Caco-2 (cell line): ENCODE data around the gene FNDC3B. TPM values are rescaled to one million over a fixed set of nuclear protein-coding genes. Genes with fewer than 3 reads are reported as not detected.
A peak's percentile ranks its signal among the peaks of the same experiment; 100 is the strongest.

ENCODE experiments used
- BruUV-seq: library from RNA; stranded (reverse); fragments of 400-500 nt; replicated peaks from 2 replicates; lab custom pipeline; 2021; lab: Mats Ljungman, UMichigan
- CTCF ChIA-PET: fragments of 300-600 bp; sonication (Branson Sonifier 250); formaldehyde crosslinking; loops from one replicate; lab custom pipeline; 2022; ENCODE audit warnings: antibody characterized with exemption; lab: Charles Lee
- POLR2A ChIA-PET: fragments of 300-600 bp; sonication (Branson Sonifier 250); formaldehyde crosslinking; loops from one replicate; lab custom pipeline; 2022; ENCODE audit warnings: antibody characterized with exemption; lab: Charles Lee
- DNase-seq, 2 experiments: peaks; one replicate each; pipeline versions ENCODE4 v3.0.0 to v3.0.0-alpha.2; 2020 to 2022
- H3K27me3 ChIP-seq: replicated peaks from 2 replicates; pipeline ENCODE4 v1.6.0; 2011; ENCODE audit warnings: low read length; ENCODE audit not compliant: control insufficient read depth, insufficient read depth
- H3K36me3 ChIP-seq: 2 replicates; pipeline ENCODE4 v1.5.1; 2011; ENCODE audit warnings: low read length; ENCODE audit not compliant: control insufficient read depth, insufficient read depth
- H3K4me1 ChIP-seq: fragments of 250-450 bp; sonication (Bioruptor Pico); 2 replicates; pipeline ENCODE4 v1.5.1; 2020; ENCODE audit warnings: mild to moderate bottlenecking
- H3K4me3 ChIP-seq: 2 replicates; pipeline ENCODE4 v1.5.1; 2011; ENCODE audit warnings: low read depth, mild to moderate bottlenecking, control low read depth, low read length
- H3K9me3 ChIP-seq: fragments of 250-450 bp; sonication (Bioruptor Pico); 2 replicates; pipeline ENCODE4 v1.5.1; 2020; ENCODE audit warnings: mild to moderate bottlenecking, moderate library complexity
- H3K27ac Mint-ChIP-seq: one replicate; pipeline ENCODE4 v1.8.0; 2022; ENCODE audit warnings: mixed read lengths; ENCODE audit not compliant: unreplicated experiment
- H3K27me3 Mint-ChIP-seq: one replicate; pipeline ENCODE4 v1.8.0; 2022; ENCODE audit warnings: mixed read lengths; ENCODE audit not compliant: insufficient read depth, unreplicated experiment
- H3K36me3 Mint-ChIP-seq: one replicate; pipeline ENCODE4 v1.8.0; 2022; ENCODE audit warnings: mild to moderate bottlenecking, mixed read lengths; ENCODE audit not compliant: insufficient read depth, unreplicated experiment
- H3K4me1 Mint-ChIP-seq: one replicate; pipeline ENCODE4 v1.8.0; 2022; ENCODE audit warnings: low read depth, mixed read lengths; ENCODE audit not compliant: unreplicated experiment
- H3K4me3 Mint-ChIP-seq: one replicate; pipeline ENCODE4 v1.8.0; 2022; ENCODE audit warnings: mild to moderate bottlenecking, moderate library complexity, mixed read lengths; ENCODE audit not compliant: unreplicated experiment
- H3K9me3 Mint-ChIP-seq: one replicate; pipeline ENCODE4 v1.8.0; 2022; ENCODE audit warnings: mixed read lengths; ENCODE audit not compliant: unreplicated experiment
- intact Hi-C: fragments of 100-400 bp; cut with micrococcal nuclease; formaldehyde crosslinking; loops from one replicate; pipeline ENCODE4 v1.10.0; 2022; ENCODE audit not compliant: unreplicated experiment
- total RNA-seq: library from RNA; stranded (reverse); gene quantifications from 2 replicates; pipeline ENCODE4 v1.2.3, GENCODE V29; 2022
- TF ChIP-seq, protein P1 (sequence below), 2 experiments: fragments of 200-600 bp in 1 of 2; IDR thresholded peaks; 1 replicate in 1 of 2; 2 replicates in 1 of 2; pipeline versions ENCODE4 v1.5.1 to v1.8.0; 2011 to 2022; ENCODE audit warnings: antibody characterized with exemption in 1 of 2, control low read depth in 1 of 2, inconsistent platforms in 1 of 2, low read depth in 1 of 2, low read length in 1 of 2, mild to moderate bottlenecking in 1 of 2, moderate library complexity in 1 of 2; ENCODE audit not compliant: insufficient read depth in 1 of 2, severe bottlenecking in 1 of 2, unreplicated experiment in 1 of 2

Gene FNDC3B
- total RNA-seq, 1 experiment from 2014 or later: 59.8 TPM

DNA sequence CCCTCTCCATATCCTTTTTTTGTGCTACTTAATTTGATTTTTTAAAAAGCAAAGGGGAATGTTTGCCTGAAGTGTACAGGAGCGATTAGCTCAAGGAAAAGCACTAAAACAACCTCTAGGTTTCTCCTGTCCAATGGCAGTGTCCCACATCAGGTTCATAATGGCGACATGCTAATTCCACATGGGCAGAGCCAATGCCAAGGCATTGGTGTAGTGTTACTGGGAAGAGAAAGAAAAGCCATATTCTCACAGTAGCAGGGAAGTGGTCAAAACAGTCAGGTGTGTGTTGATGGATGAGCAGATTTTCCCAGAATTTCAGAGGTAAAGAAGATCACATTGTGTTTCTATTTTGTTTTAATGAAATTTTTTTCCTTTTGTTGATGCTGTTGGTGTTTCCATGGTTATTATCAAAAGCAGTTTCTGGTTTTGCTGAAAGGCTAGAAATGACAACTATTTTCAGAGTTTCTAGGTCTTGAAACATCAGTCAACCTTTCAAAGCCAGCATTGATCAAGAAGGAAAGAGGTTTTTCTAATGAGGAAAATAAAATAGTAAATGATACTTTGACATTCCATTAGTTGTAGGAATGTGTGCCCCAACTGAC lies 65.2 kb downstream of the FNDC3B start:
- H3K9me3 ChIP-seq: no peaks in the 10 kb centered on the region
- TF ChIP-seq, protein P1, sequence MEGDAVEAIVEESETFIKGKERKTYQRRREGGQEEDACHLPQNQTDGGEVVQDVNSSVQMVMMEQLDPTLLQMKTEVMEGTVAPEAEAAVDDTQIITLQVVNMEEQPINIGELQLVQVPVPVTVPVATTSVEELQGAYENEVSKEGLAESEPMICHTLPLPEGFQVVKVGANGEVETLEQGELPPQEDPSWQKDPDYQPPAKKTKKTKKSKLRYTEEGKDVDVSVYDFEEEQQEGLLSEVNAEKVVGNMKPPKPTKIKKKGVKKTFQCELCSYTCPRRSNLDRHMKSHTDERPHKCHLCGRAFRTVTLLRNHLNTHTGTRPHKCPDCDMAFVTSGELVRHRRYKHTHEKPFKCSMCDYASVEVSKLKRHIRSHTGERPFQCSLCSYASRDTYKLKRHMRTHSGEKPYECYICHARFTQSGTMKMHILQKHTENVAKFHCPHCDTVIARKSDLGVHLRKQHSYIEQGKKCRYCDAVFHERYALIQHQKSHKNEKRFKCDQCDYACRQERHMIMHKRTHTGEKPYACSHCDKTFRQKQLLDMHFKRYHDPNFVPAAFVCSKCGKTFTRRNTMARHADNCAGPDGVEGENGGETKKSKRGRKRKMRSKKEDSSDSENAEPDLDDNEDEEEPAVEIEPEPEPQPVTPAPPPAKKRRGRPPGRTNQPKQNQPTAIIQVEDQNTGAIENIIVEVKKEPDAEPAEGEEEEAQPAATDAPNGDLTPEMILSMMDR (IDR thresholded peaks at IDR 0.05; ENCODE audit: insufficient read depth in 1 of 2, low read depth in 1 of 2, low read length in 1 of 2, severe bottlenecking in 1 of 2, unreplicated experiment in 1 of 2): no peak
- H3K4me3 ChIP-seq: no peak overlapping the region
- peaks cover 17% of the 10 kb centered on the region for H3K36me3 Mint-ChIP-seq
- H3K27me3 ChIP-seq: no peaks in the 10 kb centered on the region
- no peak overlapping the region for H3K4me3 Mint-ChIP-seq
- CTCF ChIA-PET: no interaction called here
- BruUV-seq: no TSS peak
- POLR2A ChIA-PET: no interaction called here
- peaks cover 15% of the 10 kb centered on the region for H3K4me1 Mint-ChIP-seq
- peak overlapping the region; percentile 53 for H3K27ac Mint-ChIP-seq
- H3K27me3 Mint-ChIP-seq: no peaks in the 10 kb centered on the region
- intact Hi-C loops: no loop called here
- peaks cover 41% of the 10 kb centered on the region for H3K4me1 ChIP-seq
- no peak for DNase-seq
- no peaks in the 10 kb centered on the region for H3K36me3 ChIP-seq
- no peaks in the 10 kb centered on the region for H3K9me3 Mint-ChIP-seq

DNA sequence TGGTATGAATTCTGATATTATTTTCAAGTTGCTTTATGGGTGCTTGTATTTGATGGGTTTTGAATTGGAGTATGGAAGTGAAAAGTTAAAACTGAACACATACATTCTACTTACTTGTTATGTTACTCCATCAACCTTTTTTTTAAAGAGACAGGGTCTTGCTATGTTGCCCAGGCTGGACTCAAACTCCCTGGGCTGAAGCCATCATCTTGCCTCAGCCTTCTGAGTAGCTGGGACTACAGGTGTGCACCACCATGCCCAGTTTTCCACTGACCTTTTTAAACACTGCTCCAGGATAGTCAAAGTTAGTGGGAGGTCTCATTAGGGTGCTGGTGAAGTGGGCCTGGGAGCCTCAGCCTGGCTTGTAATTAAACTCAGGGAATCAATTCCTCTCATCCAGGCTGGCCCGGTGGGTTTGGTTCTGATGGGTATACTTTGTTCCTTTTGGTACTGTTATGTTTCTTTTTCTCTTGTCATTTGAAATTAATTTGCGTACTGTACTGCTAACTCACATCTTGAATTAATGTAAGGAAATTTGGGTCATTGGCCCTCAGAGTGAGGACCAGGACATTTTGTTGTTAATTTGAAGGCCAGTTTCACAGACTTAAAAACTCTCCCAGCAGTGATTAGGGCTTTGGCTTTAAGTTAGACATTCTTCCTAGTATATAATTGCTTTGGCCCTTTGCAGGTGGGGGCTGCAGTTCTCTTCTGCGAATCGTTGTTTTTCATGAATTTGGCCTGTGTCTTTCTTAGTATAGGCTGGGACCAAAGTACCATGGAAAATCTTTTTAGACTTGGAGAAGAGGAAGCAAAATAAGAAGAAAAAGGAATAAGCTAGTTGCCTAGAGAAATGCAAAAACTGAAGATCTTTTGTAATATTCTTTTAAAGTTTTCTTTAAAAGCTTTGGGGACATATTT lies 66.9 kb downstream of the FNDC3B start:
- peaks cover 27% of the 10 kb centered on the region for H3K4me1 ChIP-seq
- H3K4me3 ChIP-seq: no peak overlapping the region
- no peaks in the 10 kb centered on the region for H3K9me3 ChIP-seq
- ChIA-PET POLR2A (no interaction called here), CTCF (interaction anchor here (0.6 to 1.2 kb wide), 3 partner anchors 24 to 568 kb away, joined by 4 to 7 read pairs (median 4); no protein-coding TSS in a partner anchor)
- intact Hi-C loops: no loop called here
- Mint-ChIP-seq H3K27ac (peak overlapping the region; percentile 28), H3K27me3 (no peaks in the 10 kb centered on the region), H3K9me3 (no peaks in the 10 kb centered on the region), H3K4me1 (peaks cover 15% of the 10 kb centered on the region), H3K36me3 (peaks cover 23% of the 10 kb centered on the region), H3K4me3 (no peak overlapping the region)
- H3K36me3 ChIP-seq: no peaks in the 10 kb centered on the region
- TF ChIP-seq, protein P1 (IDR thresholded peaks at IDR 0.05; ENCODE audit: insufficient read depth in 1 of 2, low read depth in 1 of 2, low read length in 1 of 2, severe bottlenecking in 1 of 2, unreplicated experiment in 1 of 2): no peak
- no TSS peak for BruUV-seq
- no peaks in the 10 kb centered on the region for H3K27me3 ChIP-seq
- no peak for DNase-seq

- no TSS peak for BruUV-seq
- intact Hi-C loops: no loop called here
- Mint-ChIP-seq H3K27me3 (no peaks in the 10 kb centered on the region), H3K27ac (peak overlapping the region; percentile 28), H3K4me3 (no peak overlapping the region), H3K36me3 (peaks cover 29% of the 10 kb centered on the region), H3K9me3 (no peaks in the 10 kb centered on the region), H3K4me1 (peaks cover 12% of the 10 kb centered on the region)
- ChIA-PET CTCF (interaction anchor here (0.6 kb wide), 2 partner anchors 65 to 568 kb away, joined by 3 to 4 read pairs; no protein-coding TSS in a partner anchor), POLR2A (no interaction called here)
- H3K4me3 ChIP-seq: no peak overlapping the region
- no peaks in the 10 kb centered on the region for H3K27me3 ChIP-seq
- no peaks in the 10 kb centered on the region for H3K9me3 ChIP-seq
- no peaks in the 10 kb centered on the region for H3K36me3 ChIP-seq
- TF ChIP-seq, protein P1 (IDR thresholded peaks at IDR 0.05; ENCODE audit: insufficient read depth in 1 of 2, low read depth in 1 of 2, low read length in 1 of 2, severe bottlenecking in 1 of 2, unreplicated experiment in 1 of 2): no peak
- H3K4me1 ChIP-seq: peaks cover 20% of the 10 kb centered on the region
- no peak for DNase-seq
Measured at GRCh38 chr3:172106989-172107388, 67.6 kb downstream of the FNDC3B start.
